NOMO-1 treated with DMSO at 0.1 percent for 48 hours (cell line): ENCODE data around the gene TTLL13.
"Not testable (repeated sequence)": the region's sequence is repeated elsewhere in the genome, so short reads cannot be mapped to it uniquely, and the experiment has no call there.

ENCODE experiments used
- DNase-seq: peaks from one replicate; lab custom pipeline; 2025; ENCODE audit not compliant: unreplicated experiment; lab: John Stamatoyannopoulos, UW

TTLL13 gene

DNA sequence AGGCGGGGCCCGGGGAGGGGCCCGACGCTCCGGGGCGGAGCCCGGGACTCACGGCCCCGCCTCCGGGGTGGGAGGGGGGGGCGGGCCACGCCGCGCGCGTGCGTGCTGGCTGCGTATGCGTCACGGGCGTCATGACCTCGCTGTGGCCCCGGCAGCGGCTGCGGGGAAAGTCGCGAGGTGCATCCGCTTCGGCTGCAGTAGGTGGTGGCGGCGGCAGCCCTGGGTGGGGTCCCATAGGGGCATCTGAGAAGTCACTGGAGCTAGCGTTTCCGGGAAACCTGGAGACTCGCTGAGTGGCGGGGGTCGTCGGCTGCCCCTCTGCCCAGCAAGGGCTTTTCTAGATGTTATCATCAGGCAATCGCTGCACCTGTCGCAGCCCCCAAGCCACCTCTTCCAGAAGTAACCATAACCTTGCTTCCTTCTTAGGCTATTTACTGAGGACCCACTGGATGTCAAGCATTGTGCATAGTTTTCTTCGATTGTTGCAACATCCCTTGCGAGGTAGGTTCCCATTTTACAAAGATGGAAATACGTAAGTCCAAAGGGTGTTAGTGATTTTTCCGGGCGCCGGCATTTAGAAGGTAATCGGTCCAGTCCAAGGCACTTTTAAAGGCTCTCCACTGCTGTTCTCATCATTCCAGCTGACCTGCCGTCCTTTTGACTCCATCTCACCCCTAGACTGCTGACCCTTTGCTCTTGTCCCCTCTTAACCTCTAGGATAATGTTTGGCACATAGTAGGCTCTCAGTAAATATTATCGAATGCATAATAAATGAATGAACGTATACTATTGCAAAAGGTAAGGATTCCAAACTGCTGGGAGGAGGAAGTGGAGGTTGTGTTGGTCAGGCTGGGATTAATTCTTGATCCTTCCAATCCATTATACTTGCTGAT lies 15.0 kb upstream of the TTLL13 start, which contains the start of gene GDPGP1:
Gene GDPGP1 (plus strand): TSS at position 114 of the 893 bp plus-strand sequence. CDS start 6,700 bp downstream, outside the sequence.
- DNase-seq, result peak; percentile 19

DNA sequence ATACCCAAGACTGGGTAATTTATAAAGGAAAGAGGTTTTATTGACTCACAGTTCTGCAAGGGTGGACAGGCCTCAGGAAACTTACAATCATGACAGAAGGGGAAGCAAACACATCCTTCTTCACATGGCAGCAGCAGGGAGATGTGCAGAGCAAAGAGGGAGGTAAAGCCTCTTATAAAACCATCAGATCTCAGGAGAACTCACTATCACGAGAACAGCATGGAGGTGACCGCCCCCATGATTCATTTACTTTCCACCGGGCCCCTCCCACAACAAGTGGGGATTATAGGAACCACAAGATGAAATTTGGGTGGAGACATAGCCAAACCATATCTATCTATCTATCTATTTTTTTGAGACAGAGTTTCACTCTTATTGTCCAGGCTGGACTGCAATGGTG lies 10.0 kb upstream of the TTLL13 start:
- no peak for DNase-seq

DNA sequence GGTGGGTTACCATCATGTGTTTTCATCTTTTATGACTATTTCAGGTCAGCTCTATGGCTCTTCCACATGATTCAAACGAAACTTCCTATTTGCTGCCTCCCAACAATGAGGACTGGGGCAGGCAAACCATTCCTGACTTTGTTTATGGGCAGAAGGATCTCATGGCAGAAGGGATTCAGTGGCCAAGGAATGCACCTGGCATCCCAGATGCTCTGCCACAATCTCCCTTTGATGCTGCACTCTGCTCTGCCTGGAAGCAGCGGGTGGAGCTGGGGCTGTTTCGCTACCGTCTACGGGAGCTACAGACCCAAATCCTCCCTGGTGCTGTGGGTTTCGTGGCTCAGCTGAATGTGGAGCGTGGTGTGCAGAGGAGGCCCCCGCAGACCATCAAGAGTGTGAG lies 8.5 kb upstream of the TTLL13 start:
- no peak for DNase-seq

DNA sequence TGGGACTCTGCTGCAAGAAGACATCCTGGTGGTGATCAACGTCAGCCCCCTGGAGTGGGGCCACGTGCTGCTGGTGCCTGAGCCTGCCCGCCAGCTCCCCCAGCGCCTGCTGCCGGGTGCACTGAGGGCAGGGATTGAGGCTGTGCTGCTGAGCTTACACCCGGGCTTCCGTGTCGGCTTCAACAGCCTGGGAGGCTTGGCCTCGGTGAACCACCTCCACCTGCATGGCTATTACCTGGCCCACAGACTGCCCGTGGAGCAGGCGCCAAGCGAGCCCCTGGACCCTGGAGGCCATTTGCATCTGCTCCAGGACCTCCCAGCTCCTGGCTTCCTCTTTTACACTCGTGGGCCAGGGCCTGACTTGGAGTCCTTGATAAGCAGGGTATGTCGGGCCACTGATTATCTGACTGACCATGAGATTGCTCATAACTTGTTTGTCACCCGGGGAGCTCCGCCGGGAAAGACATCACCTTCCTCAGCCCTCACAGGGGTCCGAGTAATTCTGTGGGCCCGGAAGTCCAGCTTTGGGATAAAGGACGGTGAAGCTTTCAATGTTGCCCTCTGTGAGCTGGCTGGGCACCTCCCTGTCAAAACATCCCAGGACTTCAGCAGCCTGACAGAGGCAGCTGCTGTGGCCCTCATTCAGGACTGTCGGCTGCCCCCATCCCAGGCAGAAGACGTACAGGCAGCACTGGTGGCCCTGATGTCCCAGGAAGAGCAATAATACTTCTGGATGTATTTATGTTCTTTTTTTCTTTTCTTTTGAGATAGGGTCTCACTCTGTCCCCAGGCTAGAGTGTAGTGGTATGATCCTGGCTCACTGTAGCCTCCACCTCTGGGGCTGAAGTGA lies 7.8 kb upstream of the TTLL13 start:
- DNase-seq, result no peak

DNA sequence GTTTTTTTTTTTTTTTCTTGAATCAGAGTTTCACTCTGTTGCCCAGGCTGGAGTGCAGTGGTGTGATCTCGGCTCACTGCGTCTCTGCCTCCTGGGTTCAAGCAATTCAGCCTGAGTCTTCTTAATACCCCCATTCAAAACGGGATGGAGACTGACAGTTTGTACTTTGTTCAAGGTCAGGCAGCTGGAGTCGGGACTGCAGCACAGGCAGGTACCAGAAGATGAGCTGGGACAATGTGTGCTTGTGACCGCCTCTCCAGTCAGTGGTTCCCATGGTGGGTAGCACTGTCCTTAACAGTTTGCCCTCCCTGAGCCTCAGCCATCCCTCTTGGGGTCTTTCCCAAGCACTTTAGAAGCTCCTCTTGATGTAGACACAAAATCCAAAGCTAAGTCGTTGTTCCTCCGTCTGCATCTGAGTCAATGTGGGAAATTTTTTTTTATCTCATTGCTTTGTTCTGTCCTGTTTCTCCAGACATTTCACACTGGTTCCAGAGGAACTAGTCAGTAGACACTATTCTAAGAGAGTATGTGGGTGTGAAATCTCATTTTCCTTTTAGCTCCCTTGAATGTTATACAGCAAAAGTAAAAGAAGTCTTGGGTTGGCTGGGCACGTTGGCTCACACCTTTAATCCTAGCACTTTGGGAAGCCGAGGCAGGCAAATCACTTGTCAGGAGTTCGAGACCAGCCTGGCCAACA lies 5.3 kb upstream of the TTLL13 start:
- DNase-seq, result no peak

DNA sequence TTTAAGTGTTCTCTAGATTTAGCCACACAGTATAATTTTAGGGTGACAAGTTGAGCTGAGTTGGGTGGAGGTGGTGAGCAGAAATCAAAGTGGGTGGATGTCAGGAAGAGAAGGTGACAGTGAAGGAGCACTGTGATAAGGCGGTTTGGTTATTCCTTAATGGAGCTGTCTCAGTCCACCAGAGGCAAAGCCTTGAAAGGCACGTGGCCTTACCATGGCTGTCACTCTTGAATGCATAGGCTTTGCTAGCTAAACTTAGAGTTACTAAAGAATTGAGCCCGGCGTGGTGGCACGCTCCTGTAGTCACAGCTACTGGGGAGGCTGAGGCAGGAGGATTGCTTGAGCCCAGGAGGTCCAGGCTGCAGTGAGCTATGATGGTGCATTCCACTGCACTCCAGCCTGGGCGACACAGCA lies 560 bp upstream of the TTLL13 start:
- DNase-seq, result no peak

DNA sequence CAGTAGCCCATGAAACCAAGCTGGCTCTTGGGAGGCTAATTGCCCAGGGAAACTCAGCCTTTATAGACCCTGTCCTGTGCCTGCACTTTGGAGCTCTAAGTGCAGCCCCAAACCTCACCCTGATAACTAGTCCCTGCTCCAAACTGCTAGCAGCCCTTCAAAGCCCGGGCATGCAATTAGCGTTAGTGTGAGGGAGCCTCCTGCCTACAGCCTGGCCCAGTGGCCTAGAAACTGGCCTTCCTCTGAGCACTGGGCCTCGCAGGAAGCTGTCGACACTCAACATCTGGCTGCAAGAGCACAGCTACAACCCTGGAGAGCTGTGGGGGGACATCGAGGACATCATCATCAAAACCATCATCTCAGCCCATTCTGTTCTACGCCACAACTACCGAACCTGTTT lies 8.4 kb downstream of the TTLL13 start:
- no peak for DNase-seq

DNA sequence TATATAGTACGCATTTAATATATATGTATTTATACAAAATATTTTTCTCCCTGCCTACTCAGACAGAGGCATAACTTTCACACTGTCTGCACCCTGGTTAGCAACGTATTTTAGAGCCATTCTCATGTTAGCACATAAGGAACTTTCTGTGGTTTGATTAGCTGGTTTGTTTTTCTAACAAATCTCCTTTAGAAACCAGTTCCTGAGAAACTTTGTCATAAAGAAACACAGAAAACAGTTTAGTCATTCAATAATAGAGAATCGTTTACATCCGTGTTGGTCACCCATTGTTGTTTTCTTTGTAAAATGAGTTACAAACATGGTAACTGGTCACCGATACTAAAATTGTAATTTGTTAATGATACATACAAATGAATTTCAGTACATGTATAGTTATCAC lies 10.2 kb downstream of the TTLL13 start:
- no peak for DNase-seq

DNA sequence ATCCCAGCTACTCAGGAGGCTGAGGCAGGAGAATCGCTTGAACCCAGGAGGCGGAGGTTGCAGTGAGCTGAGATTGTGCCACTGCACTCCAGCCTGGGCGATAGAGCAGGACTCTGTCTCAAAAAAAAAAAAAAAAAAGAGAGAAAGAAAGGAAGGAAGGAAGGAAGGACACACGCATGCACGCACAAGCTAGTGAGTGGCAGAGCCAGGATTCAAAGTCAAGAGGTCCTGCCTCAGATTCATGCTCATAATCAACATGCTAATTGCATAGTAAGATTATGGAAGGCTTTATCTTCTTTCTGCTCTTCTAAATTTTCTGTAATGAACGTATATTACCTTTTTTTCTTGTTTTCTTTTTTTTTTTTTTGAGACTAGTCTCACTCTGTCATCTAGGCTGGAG lies 11.4 kb downstream of the TTLL13 start:
- DNase-seq, result not testable (repeated sequence)

DNA sequence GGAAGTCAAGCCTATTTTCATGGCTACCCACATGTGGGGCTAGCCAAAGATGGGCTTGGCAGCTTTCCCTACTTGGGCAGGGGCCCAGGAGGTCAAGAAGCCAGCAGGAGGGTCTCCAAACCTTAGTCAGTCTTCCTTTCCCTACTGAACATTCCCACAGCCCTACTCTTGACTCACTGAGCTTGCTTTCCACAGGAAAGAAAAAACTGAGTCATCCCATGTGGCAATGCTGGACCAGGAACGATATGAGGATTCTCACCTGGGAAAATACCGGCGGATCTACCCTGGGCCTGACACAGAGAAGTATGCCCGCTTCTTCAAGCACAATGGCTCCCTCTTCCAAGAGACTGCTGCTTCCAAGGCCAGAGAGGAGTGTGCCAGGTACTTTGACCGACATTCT lies 12.5 kb downstream of the TTLL13 start:
- no peak for DNase-seq

DNA sequence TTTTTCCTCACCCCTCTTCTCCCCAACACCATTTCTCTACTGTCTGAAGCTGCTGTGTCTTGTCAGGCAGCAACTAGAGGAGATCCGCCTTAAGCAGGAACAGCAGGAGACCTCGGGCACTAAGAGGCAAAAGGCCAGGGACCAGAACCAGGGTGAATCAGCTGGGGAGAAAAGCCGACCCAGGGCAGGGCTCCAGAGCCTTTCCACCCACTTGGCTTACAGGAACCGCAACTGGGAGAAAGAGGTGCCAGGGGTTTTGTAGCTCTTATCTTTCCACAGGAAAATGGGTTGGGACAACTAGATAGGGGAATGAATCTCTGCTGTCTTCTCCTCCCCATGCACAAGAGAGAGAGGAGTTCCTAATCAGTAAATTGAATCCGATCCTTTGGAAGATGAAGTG lies 13.1 kb downstream of the TTLL13 start:
- DNase-seq, result no peak

DNA sequence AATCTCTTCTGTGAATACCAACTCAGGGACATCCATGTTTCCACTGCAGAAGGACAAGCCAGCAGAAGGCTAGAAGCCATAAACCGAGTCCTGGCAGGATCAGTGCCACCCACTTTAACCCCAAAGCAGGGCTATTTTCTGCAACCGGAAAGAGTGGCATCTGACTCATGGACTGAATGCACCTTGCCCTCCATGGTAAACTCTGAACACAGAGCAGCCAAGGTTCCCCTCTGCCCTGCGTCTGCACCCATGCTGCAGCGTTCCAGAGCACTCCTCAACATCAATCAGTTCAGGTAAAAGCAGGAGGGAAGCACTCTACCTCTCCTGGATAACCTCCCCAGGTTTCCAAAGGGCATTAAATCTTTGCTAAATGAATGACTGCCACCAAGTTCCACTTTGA lies 15.3 kb downstream of the TTLL13 start:
- DNase-seq, result peak; percentile 16

DNA sequence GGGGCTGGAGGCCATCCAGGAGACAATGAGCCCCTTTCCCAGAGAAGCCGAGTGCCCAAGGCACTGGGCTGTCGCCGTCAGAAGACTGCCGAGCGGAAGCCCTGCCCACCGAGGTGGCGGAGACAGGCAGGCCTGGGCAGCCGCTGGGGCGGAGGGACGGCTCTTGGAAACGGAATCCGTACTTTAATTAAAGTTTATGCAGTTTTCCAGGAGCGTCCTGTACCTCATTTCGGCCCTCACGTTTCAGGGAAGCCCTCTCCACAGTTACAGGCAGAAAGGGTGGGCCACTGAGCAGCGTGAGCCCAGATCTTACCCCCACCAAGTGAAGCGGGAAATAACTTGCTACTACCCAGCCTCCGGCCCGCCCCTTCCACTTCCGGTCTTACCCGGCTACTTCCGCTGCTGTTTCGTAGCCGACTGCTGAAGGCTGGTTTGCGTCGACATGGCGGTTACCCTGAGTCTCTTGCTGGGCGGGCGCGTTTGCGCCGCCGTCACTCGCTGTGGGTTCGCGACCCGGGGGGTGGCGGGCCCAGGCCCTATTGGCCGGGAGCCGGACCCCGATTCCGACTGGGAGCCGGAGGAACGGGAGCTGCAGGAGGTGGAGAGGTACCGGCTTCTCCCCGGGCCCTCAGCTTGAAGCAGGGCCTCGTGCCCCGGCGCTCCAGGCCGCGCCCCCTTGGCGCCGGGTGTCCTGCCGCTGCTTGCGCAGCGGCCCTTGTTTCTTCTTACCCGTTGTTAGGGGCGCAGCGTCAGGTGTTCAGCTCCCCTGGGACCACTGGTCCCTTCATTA lies 16.1 kb downstream of the TTLL13 start, which contains the start of gene NGRN:
Gene NGRN (plus strand): TSS at position 402 of the 790 bp plus-strand sequence. CDS start 41 bp downstream, at position 443.
- peak; percentile 92 for DNase-seq

DNA sequence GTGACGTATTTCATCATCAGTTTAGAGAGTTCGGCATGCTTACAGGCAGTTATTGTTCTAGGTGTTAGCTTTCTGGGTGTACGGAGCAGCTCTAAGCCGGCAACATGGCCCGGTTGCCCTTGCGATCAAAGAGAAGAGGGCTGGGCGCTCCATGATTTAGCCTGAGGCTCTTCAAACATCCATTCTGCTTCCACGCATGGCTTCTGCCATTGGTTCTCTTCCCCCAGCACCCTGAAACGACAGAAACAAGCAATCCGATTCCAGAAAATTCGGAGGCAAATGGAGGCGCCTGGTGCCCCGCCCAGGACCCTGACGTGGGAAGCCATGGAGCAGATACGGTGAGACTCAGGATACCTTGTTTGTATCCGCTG lies 16.7 kb downstream of the TTLL13 start:
- peak; percentile 50 for DNase-seq

DNA sequence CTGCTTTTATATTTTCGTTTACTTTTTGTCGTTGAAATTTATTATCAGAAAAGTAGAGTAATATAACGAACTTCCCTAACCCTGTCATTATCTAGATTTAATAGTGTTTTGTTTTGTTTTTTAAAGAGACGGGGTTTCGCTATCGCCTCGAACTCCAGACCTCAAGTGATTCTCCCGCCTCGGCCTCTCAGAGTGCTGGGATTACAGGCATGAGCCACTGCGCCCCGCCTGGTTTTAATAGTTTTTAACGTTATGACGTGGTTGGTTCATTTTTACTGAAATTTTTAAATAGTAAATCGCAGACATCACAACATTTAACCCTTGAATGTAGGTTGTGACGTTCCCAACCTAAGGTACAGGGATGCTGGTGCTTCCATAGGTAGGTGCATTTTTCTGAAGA lies 17.1 kb downstream of the TTLL13 start:
- DNase-seq, result no peak

DNA sequence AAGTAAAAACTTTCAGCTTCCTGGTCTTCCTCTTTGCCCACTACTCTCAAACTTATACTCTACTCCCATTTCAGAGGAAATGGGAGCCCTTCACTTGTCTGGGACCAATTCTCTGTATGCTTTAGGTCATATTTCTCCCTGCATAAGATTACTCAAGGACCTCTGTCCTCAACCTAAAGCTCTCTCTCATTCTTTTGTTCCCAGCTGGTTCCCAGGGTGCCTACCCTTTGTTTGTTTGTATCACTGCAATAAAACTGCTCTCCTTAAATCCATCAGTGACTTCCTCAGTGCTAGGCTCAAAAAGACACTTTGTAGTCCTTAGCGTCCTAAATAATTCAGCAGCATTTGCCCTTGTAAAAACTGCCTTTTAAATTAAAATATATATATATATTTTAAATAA lies 19.1 kb downstream of the TTLL13 start:
- no peak for DNase-seq

DNA sequence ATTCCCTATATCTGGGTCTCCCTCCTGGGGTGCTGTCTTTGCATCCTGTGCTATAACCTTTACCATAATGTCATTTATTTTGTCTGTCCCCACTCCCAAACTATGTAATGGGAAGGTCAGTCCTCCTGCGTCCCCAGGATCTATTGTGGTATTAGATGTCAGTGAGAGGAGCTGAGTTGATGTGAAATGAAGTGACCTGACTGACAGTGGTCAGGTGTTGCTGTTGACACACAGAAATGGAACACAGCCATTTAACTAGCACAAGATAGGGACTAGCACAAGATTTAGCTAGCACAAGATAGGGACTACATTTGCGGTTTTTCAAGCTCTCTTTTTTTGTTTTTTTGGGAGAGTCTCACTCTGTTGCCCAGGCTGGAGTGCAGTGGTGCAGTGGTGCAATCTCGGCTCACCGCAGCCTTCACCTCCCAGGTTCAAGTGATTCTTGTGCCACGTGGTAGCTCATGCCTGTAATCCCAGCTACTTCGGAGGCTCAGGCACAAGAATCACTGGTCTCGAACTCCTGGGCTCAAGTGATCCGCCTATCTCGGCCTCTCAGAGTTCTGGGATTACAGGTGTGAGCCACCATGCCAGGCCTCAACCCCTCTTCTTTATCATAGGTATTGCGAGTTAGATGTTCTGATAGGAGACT lies 21.3 kb downstream of the TTLL13 start:
- no peak for DNase-seq

DNA sequence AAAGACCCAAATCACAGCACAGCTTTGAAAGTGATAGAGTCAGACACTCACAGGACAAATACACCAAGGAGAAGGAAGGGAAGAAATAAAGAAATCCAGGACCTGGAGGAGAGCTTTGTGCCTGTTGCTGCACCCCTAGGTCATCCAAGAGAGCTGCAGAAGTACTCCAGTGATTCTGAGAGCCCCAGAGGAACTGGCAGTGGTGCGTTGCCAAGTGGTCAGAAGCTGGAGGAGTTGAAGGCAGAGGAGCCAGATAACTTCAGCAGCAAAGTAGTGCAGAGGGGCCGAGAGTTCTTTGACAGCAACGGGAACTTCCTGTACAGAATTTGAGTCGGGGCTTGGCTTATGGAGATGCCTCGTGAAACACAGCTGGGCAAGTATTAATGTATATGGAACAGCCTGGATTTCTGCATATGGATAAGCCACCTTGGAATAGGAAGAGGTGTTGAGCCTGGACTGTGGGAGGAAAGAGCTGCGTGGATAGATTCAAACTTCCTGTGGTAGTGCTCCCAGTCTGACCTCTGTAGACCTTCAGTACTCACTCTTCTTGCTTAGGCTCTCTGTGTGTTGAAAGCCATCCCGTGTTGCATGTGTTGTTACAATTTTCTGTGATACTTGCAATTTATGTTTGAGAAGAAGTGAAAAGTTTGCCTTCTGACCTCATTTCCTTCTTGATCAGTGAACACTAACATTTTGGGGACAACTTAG lies 22.3 kb downstream of the TTLL13 start:
- DNase-seq, result no peak

DNA sequence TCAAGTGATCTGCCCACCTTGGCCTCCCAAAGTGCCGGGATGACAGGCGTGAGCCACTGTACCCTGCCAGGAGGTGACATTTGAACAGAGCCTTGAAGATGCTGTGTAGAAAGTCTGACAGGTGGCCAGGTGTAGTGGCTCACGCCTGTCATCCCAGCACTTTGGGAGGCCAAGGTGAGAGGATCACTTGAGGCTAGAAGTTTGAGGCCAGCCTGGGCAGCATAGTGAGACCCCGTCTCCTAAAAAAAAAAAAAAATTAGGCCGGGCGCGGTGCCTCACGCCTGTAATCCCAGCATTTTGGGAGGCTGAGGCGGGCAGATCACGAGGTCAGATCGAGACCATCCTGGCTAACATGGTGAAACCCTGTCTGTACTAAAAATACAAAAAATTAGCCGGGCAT lies 29.1 kb downstream of the TTLL13 start:
- not testable (repeated sequence) for DNase-seq
